Hepatocyte (in vitro differentiated cells): ENCODE data around the gene SFMBT2. TPM values are rescaled to one million over a fixed set of nuclear protein-coding genes. Genes with fewer than 3 reads are reported as not detected.
"Not testable (repeated sequence)": the region's sequence is repeated elsewhere in the genome, so short reads cannot be mapped to it uniquely, and the experiment has no call there.

Experiments used
- DNase-seq: peaks from one replicate; pipeline ENCODE4 v3.0.0-alpha.2; 2016; ENCODE audit warnings: low spot score
- H2AFZ ChIP-seq: fragments of 200-600 bp; sonication (generic); 2 replicates; pipeline ENCODE4 v1.6.0; 2016; ENCODE audit warnings: antibody characterized with exemption, mild to moderate bottlenecking
- H3K27ac ChIP-seq: fragments of 200-600 bp; sonication (generic); 2 replicates; pipeline ENCODE4 v1.5.1; 2016; ENCODE audit warnings: mild to moderate bottlenecking
- H3K27me3 ChIP-seq: fragments of 200-600 bp; sonication (generic); 2 replicates; pipeline ENCODE4 v1.6.1; 2016
- H3K36me3 ChIP-seq: fragments of 200-600 bp; sonication (generic); replicated peaks from 2 replicates; pipeline ENCODE4 v1.5.1; 2016; ENCODE audit warnings: low read depth; ENCODE audit not compliant: insufficient read depth
- H3K4me1 ChIP-seq: fragments of 200-600 bp; sonication (generic); 2 replicates; pipeline ENCODE4 v1.5.1; 2016; ENCODE audit warnings: mild to moderate bottlenecking, moderate library complexity; ENCODE audit not compliant: insufficient read depth
- H3K4me2 ChIP-seq: fragments of 200-600 bp; sonication (generic); 2 replicates; pipeline ENCODE4 v1.6.0; 2016
- H3K4me3 ChIP-seq: fragments of 200-600 bp; sonication (generic); 2 replicates; pipeline ENCODE4 v1.5.1; 2016; ENCODE audit warnings: mild to moderate bottlenecking
- H3K79me2 ChIP-seq: fragments of 200-600 bp; sonication (generic); 2 replicates; pipeline ENCODE4 v1.6.0; 2017; ENCODE audit warnings: mild to moderate bottlenecking
- H3K9me2 ChIP-seq: fragments of 200-600 bp; sonication (generic); replicated peaks from 2 replicates; pipeline ENCODE4 v1.6.0; 2017; ENCODE audit warnings: mild to moderate bottlenecking; ENCODE audit not compliant: insufficient read depth
- H3K9me3 ChIP-seq: fragments of 200-600 bp; sonication (generic); 2 replicates; pipeline ENCODE4 v1.5.1; 2016; ENCODE audit warnings: low read depth, mild to moderate bottlenecking
- H4K20me1 ChIP-seq: fragments of 200-600 bp; sonication (generic); 2 replicates; pipeline ENCODE4 v1.6.0; 2016; ENCODE audit warnings: mild to moderate bottlenecking; ENCODE audit not compliant: insufficient read depth, poor library complexity, severe bottlenecking
- EZH2 ChIP-seq: fragments of 200-600 bp; sonication (generic); IDR thresholded peaks from 2 replicates; pipeline ENCODE4 v1.6.1; 2016; ENCODE audit warnings: antibody characterized with exemption, mild to moderate bottlenecking, borderline replicate concordance
- EZH2phosphoT487 ChIP-seq: fragments of 200-600 bp; sonication (generic); IDR thresholded peaks from one replicate; pipeline ENCODE4 v1.6.1; 2018; ENCODE audit warnings: antibody characterized with exemption, mild to moderate bottlenecking, low read depth, moderate library complexity; ENCODE audit not compliant: unreplicated experiment, severe bottlenecking
- WGBS: methylation state at CpG from one replicate; pipeline ENCODE4 v1.1.6; 2016; ENCODE audit warnings: low lambda C conversion rate; ENCODE audit errors: missing lambda C conversion rate; 5-methylcytosine and 5-hydroxymethylcytosine counted together
- polyA plus RNA-seq: library from polyadenylated mRNA; unstranded; fragments of >200 nt; fragmentation: Nextera tagmentation; extraction: Ambion mirVana; gene quantifications from 2 replicates; pipeline ENCODE4 v1.2.1, GENCODE V29; 2016
- total RNA-seq: library from RNA; depleted of rRNA; stranded (reverse); fragments of >200 nt; gene quantifications from 2 replicates; pipeline ENCODE4 v1.2.3, GENCODE V29; 2014
- TF ChIP-seq, protein P1 (sequence below): fragments of 200-600 bp; sonication (generic); IDR thresholded peaks from 2 replicates; pipeline ENCODE4 v1.5.1; 2016; ENCODE audit warnings: antibody characterized with exemption, mild to moderate bottlenecking; ENCODE audit not compliant: poor library complexity

The SFMBT2 gene
- total and polyA plus RNA-seq, 2 experiments from 2014 or later = 1.1 to 3.8 TPM

DNA sequence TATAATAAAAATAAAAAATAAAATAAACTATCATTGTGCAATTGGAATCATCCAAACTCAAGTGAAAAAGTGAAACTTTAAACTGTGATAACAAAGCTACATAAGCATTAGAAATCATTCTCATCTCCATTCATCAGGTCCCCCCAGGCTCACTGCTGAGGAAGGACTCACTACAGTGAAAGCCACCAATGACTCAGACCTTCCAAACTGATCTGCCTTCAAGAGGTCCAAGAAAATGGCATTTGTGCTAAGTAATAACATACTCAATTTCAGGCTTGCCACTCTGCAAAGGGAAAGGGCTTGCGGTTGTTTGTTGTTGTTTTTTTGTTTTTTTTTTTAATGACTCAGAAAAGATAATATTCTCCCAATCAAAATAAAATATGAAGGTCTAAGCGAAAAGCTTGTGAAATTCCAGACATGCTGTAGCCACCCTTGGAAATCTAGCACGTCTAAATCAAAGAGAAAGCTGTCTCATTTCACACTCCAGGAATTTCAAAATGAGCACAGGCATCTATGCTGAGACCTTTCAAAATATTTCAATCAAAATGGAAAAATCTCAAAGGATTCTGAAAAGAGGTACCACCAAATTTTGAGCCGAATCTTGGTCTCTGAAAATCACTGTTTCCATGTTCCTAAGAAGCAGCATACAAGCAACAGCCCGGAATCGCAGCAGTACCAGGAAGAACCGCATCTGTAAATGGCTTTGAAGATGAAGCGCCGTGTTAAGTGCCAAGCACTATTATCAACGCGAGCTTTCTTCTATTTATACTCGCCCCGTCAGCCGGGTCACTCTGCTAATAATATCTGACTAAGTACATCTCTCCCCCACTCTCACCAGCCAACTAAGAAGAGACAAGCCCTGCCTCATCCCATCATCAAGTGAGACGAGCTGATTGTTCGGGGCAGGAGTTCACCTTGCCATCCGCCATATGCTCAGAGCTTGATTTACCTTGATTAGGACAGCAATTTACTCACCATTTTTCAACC, 13.5 kb downstream of the SFMBT2 start:
- Histone ChIP-seq H2AFZ (no peak overlapping the region), H3K27me3 (no peaks in the 10 kb centered on the region), H3K27ac (no peak overlapping the region), H3K9me3 (no peaks in the 10 kb centered on the region), H4K20me1 (no peaks in the 10 kb centered on the region), H3K79me2 (peaks cover 10% of the 10 kb centered on the region), H3K36me3 (no peaks in the 10 kb centered on the region), H3K9me2 (no peaks in the 10 kb centered on the region), H3K4me3 (no peak overlapping the region), H3K4me1 (no peaks in the 10 kb centered on the region), H3K4me2 (no peak overlapping the region)
- DNase-seq = no peak
- TF ChIP-seq EZH2phosphoT487 = no peak
- no peak for TF ChIP-seq EZH2
- TF ChIP-seq, protein P1, sequence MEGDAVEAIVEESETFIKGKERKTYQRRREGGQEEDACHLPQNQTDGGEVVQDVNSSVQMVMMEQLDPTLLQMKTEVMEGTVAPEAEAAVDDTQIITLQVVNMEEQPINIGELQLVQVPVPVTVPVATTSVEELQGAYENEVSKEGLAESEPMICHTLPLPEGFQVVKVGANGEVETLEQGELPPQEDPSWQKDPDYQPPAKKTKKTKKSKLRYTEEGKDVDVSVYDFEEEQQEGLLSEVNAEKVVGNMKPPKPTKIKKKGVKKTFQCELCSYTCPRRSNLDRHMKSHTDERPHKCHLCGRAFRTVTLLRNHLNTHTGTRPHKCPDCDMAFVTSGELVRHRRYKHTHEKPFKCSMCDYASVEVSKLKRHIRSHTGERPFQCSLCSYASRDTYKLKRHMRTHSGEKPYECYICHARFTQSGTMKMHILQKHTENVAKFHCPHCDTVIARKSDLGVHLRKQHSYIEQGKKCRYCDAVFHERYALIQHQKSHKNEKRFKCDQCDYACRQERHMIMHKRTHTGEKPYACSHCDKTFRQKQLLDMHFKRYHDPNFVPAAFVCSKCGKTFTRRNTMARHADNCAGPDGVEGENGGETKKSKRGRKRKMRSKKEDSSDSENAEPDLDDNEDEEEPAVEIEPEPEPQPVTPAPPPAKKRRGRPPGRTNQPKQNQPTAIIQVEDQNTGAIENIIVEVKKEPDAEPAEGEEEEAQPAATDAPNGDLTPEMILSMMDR = no peak
- 92% methylated on average over 17 of the region's 17 CpGs for WGBS

DNA sequence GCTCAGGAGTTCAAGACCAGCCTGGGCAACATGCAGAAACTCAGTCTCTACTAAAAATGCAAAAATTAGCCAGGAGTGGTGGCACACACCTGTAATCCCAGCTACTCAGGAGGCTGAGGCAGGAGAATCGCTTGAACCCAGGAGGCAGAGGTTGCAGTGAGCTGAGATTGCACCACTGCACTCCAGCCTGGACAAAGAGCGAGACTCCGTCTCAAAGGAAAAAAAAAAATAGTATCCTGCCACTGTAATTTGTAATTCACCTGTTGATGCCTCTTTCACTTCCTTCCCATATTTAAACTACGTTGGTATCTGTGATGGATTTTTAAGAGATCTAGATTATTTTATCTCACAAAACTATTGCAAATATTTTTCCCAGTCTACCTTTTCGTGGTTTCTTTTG, 18.5 kb downstream of the SFMBT2 start:
- H3K9me2 ChIP-seq, H3K9me3 ChIP-seq, H2AFZ ChIP-seq, H3K36me3 ChIP-seq, H3K27me3 ChIP-seq, DNase-seq, H3K4me1 ChIP-seq, H3K27ac ChIP-seq, H4K20me1 ChIP-seq, H3K4me2 ChIP-seq, H3K4me3 ChIP-seq: not testable (repeated sequence)
- H3K79me2 ChIP-seq = peaks cover 10% of the 10 kb centered on the region
- 96% methylated on average over 5 of the region's 5 CpGs for WGBS

DNA sequence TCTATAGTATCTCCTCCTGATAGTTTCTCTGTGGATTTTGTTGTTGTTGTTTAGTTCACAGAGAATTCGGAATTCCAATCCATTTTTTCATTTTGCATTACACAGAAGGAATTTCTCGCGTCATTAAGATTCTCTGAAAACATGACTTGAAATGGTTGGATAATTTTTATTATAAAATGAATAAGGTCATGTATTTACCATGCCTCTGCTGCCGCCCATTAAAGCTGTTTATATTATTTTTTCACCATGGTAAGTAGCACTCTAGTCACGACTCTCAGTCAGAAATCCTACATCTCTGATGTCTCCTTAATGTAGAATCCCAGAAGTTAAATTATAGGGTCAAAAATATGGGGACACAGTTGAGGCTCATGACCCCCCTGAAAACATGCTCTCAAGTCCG, 19.1 kb downstream of the SFMBT2 start:
- Histone ChIP-seq H3K9me2 (no peaks in the 10 kb centered on the region), H4K20me1 (no peaks in the 10 kb centered on the region), H3K27ac (no peak overlapping the region), H3K36me3 (no peaks in the 10 kb centered on the region), H3K9me3 (no peaks in the 10 kb centered on the region), H3K4me3 (no peak overlapping the region), H2AFZ (no peak overlapping the region), H3K27me3 (no peaks in the 10 kb centered on the region), H3K4me1 (no peaks in the 10 kb centered on the region), H3K79me2 (peaks cover 8% of the 10 kb centered on the region), H3K4me2 (no peak overlapping the region)
- TF ChIP-seq EZH2phosphoT487 (no peak), EZH2 (no peak)
- TF ChIP-seq, protein P1 = no peak
- no peak for DNase-seq
- WGBS = 95% methylated on average over 6 of the region's 6 CpGs

DNA sequence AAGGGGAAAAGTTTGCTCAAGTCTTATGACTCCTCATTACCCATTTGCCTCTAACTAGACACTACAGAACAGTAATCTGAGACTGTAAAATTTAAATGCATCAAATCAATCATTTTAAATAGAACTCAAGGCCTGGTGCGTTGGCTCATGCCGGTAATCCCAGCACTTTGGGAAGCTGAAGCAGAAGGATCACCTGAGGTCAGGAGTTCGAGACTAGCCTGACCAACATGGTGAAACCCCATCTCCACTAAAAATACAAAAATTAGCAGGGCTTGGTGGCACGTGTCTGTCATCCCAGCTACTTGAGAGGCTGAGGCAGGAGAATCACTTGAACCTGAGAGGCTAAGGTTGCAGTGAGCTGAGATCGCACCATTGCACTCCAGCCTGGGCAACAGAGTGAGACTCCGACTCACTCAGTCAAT, 20.1 kb downstream of the SFMBT2 start:
- not testable (repeated sequence) for H3K27me3 ChIP-seq, H3K9me2 ChIP-seq, H2AFZ ChIP-seq, H3K4me1 ChIP-seq, H3K4me2 ChIP-seq, H3K36me3 ChIP-seq, H3K9me3 ChIP-seq, H3K4me3 ChIP-seq, H3K27ac ChIP-seq, H4K20me1 ChIP-seq, H3K79me2 ChIP-seq, DNase-seq
- WGBS = 95% methylated on average over 6 of the region's 6 CpGs
